ENCODE measurements around the gene IGSF8.

- TF ChIP-seq, protein P1, sequence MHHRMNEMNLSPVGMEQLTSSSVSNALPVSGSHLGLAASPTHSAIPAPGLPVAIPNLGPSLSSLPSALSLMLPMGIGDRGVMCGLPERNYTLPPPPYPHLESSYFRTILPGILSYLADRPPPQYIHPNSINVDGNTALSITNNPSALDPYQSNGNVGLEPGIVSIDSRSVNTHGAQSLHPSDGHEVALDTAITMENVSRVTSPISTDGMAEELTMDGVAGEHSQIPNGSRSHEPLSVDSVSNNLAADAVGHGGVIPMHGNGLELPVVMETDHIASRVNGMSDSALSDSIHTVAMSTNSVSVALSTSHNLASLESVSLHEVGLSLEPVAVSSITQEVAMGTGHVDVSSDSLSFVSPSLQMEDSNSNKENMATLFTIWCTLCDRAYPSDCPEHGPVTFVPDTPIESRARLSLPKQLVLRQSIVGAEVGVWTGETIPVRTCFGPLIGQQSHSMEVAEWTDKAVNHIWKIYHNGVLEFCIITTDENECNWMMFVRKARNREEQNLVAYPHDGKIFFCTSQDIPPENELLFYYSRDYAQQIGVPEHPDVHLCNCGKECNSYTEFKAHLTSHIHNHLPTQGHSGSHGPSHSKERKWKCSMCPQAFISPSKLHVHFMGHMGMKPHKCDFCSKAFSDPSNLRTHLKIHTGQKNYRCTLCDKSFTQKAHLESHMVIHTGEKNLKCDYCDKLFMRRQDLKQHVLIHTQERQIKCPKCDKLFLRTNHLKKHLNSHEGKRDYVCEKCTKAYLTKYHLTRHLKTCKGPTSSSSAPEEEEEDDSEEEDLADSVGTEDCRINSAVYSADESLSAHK (tag by site-specific recombination; IDR thresholded peaks at IDR 0.05) = no peak
- TF ChIP-seq, protein P2, sequence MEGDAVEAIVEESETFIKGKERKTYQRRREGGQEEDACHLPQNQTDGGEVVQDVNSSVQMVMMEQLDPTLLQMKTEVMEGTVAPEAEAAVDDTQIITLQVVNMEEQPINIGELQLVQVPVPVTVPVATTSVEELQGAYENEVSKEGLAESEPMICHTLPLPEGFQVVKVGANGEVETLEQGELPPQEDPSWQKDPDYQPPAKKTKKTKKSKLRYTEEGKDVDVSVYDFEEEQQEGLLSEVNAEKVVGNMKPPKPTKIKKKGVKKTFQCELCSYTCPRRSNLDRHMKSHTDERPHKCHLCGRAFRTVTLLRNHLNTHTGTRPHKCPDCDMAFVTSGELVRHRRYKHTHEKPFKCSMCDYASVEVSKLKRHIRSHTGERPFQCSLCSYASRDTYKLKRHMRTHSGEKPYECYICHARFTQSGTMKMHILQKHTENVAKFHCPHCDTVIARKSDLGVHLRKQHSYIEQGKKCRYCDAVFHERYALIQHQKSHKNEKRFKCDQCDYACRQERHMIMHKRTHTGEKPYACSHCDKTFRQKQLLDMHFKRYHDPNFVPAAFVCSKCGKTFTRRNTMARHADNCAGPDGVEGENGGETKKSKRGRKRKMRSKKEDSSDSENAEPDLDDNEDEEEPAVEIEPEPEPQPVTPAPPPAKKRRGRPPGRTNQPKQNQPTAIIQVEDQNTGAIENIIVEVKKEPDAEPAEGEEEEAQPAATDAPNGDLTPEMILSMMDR (tag by site-specific recombination; IDR thresholded peaks at IDR 0.05) = no peak
- TF ChIP-seq ZBTB48 (tag by site-specific recombination; IDR thresholded peaks at IDR 0.05) (no peak), ELK4 (IDR thresholded peaks at IDR 0.05; ENCODE audit: borderline replicate concordance, low read depth, low read length) (no peak), ZSCAN4 (tag by site-specific recombination; IDR thresholded peaks at IDR 0.05) (no peak), ZNF18 (tag by site-specific recombination; IDR thresholded peaks at IDR 0.05) (no peak), ATF2 (tag by site-specific recombination; IDR thresholded peaks at IDR 0.05; ENCODE audit: low read depth) (no peak), ZFP41 (tag by site-specific recombination; IDR thresholded peaks at IDR 0.05; ENCODE audit: borderline replicate concordance) (no peak), ZNF560 (tag by site-specific recombination; IDR thresholded peaks at IDR 0.05; ENCODE audit: borderline replicate concordance) (no peak), ZNF626 (tag by site-specific recombination; IDR thresholded peaks at IDR 0.05) (no peak), REST (tag by site-specific recombination; IDR thresholded peaks at IDR 0.05) (no peak)
- TF ChIP-seq, protein P3, sequence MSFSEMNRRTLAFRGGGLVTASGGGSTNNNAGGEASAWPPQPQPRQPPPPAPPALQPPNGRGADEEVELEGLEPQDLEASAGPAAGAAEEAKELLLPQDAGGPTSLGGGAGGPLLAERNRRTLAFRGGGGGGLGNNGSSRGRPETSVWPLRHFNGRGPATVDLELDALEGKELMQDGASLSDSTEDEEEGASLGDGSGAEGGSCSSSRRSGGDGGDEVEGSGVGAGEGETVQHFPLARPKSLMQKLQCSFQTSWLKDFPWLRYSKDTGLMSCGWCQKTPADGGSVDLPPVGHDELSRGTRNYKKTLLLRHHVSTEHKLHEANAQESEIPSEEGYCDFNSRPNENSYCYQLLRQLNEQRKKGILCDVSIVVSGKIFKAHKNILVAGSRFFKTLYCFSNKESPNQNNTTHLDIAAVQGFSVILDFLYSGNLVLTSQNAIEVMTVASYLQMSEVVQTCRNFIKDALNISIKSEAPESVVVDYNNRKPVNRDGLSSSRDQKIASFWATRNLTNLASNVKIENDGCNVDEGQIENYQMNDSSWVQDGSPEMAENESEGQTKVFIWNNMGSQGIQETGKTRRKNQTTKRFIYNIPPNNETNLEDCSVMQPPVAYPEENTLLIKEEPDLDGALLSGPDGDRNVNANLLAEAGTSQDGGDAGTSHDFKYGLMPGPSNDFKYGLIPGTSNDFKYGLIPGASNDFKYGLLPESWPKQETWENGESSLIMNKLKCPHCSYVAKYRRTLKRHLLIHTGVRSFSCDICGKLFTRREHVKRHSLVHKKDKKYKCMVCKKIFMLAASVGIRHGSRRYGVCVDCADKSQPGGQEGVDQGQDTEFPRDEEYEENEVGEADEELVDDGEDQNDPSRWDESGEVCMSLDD (tag by site-specific recombination; IDR thresholded peaks at IDR 0.05) = no peak
- TF ChIP-seq, protein P4, sequence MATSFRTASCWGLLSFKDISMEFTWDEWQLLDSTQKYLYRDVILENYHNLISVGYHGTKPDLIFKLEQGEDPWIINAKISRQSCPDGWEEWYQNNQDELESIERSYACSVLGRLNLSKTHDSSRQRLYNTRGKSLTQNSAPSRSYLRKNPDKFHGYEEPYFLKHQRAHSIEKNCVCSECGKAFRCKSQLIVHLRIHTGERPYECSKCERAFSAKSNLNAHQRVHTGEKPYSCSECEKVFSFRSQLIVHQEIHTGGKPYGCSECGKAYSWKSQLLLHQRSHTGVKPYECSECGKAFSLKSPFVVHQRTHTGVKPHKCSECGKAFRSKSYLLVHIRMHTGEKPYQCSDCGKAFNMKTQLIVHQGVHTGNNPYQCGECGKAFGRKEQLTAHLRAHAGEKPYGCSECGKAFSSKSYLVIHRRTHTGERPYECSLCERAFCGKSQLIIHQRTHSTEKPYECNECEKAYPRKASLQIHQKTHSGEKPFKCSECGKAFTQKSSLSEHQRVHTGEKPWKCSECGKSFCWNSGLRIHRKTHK (tag by site-specific recombination; IDR thresholded peaks at IDR 0.05) = no peak
Measured at GRCh38 chr1:160081261-160081936, 17.0 kb downstream of the IGSF8 start, which contains the start of gene KCNJ9.
